ENCODE data around the gene PROCA1.

The PROCA1 gene

GRCh38 chr17:28710861-28711722 is 596 bp downstream of the PROCA1 start:
- TF ChIP-seq CTCF (IDR thresholded peaks at IDR 0.05; ENCODE audit: insufficient read depth, low read depth, low read length, missing control alignments) = no peak
- peak; percentile 82 for DNase-seq (ENCODE audit: low read depth)
- H3K4me3 ChIP-seq (ENCODE audit: low read length) = peak overlapping the region; percentile 57

GRCh38 chr17:28707339-28707720 is 4.4 kb downstream of the PROCA1 start:
- no peak for DNase-seq (ENCODE audit: low read depth)
- no peak for TF ChIP-seq CTCF (IDR thresholded peaks at IDR 0.05; ENCODE audit: insufficient read depth, low read depth, low read length, missing control alignments)
- no peak overlapping the region for H3K4me3 ChIP-seq (ENCODE audit: low read length)

- DNase-seq (ENCODE audit: low read depth) = no peak
- no peak overlapping the region for H3K4me3 ChIP-seq (ENCODE audit: low read length)
- no peak for TF ChIP-seq CTCF (IDR thresholded peaks at IDR 0.05; ENCODE audit: insufficient read depth, low read depth, low read length, missing control alignments)
These were observed 5.0 kb downstream of the PROCA1 start for GRCh38 chr17:28706471-28707338.

- no peak for DNase-seq (ENCODE audit: low read depth)
- no peak for TF ChIP-seq CTCF (IDR thresholded peaks at IDR 0.05; ENCODE audit: insufficient read depth, low read depth, low read length, missing control alignments)
- no peak overlapping the region for H3K4me3 ChIP-seq (ENCODE audit: low read length)
These were observed 5.9 kb downstream of the PROCA1 start for GRCh38 chr17:28705728-28706334.

GRCh38 chr17:28705074-28705659 is 6.5 kb downstream of the PROCA1 start:
- no peak for DNase-seq (ENCODE audit: low read depth)

More at GRCh38 chr17:28705074-28705659, 6.5 kb downstream of the PROCA1 start:
- TF ChIP-seq CTCF (IDR thresholded peaks at IDR 0.05; ENCODE audit: insufficient read depth, low read depth, low read length, missing control alignments) = no peak
- H3K4me3 ChIP-seq (ENCODE audit: low read length) = no peak overlapping the region
